Measurements from ENCODE around the gene MED12L.
"Not testable (repeated sequence)": the region's sequence is repeated elsewhere in the genome, so short reads cannot be mapped to it uniquely, and the experiment has no call there.

MED12L gene

DNA sequence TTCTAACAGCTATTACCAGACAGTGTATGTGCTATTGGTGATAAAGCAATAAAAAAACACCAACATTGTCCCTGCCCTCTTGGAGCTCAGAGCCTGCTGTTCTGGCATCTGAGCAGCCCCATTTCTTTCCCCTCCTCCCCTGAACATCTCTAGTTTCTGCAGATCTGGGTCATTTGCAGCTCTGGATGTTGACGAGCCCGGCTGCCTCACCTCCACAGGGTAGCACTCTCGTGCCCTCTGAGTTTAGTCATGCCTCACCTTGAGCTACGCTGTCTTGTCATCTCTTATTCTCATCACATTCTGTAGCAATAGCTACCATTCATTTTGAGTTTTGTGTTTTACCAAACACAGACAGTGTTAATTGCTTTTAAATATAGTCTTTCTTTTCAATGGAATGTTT is 147.5 kb downstream of the MED12L start:
- TF ChIP-seq CTCF (IDR thresholded peaks at IDR 0.05; ENCODE audit: low read depth, low read length): no peak
- no peak overlapping the region for H3K4me3 ChIP-seq (ENCODE audit: low read depth, low read length)

DNA sequence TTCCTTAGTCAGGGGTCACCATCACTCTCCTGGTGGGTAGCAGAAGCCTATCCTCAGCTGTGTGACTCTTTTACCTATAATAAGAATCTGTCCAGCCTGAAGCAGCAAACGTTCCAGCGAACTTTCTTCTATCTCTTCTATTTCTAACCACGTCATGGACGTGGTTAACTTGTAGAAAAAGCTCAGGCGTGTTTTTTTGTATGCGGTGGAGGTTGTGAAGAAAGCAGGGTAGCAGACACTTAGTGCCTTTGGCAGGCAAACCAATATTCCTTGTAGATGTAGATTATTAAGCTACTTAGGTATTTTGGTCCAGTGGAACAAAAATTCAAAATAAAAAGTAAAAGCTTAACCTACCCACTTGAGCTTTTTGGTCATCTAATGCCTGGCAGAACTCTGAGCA is 149.4 kb downstream of the MED12L start:
- TF ChIP-seq CTCF (IDR thresholded peaks at IDR 0.05; ENCODE audit: low read depth, low read length): no peak

DNA sequence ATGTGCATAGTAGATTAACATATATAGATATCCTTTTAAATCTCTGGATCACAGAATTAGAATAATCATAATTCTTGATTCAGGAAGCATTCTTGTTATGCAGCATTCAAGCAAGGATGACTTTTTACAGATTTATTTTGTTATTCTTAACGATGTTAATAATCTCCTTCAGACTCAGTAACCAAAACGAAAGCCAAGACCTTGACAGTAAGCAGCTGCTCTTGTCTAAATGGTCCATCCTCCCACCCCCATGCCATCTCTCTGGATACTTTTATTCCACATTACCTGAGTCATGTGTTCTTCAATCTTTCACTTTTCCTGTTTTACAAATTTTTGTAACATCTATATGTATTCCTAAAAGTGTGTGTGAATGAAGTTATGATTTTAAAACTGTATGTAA is 150.9 kb downstream of the MED12L start:
- no peak overlapping the region for H3K4me3 ChIP-seq (ENCODE audit: low read depth, low read length)
- TF ChIP-seq CTCF (IDR thresholded peaks at IDR 0.05; ENCODE audit: low read depth, low read length): no peak

More for the DNA sequence above, 149.4 kb downstream of the MED12L start:
- H3K4me3 ChIP-seq (ENCODE audit: low read depth, low read length): no peak overlapping the region

DNA sequence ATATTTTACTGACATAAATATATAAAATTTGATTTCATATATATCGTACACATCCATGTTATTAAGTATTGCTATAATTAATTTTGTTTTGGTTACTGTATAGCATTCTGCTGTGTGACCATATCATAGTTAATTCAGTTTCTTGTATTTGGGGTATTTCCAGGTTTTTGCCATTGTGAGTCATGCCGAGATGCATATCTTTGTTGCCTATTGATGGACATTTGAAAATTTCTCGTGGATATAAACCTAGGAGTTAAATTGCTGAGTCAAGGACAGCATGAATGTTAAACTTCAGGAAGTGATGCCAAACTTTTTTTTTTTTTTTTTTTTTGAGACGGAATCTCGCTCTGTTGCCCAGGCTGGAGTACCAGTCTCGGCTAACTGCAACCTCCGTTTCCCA is 151.3 kb downstream of the MED12L start:
- H3K4me3 ChIP-seq (ENCODE audit: low read depth, low read length): no peak overlapping the region
- TF ChIP-seq CTCF (IDR thresholded peaks at IDR 0.05; ENCODE audit: low read depth, low read length): no peak

DNA sequence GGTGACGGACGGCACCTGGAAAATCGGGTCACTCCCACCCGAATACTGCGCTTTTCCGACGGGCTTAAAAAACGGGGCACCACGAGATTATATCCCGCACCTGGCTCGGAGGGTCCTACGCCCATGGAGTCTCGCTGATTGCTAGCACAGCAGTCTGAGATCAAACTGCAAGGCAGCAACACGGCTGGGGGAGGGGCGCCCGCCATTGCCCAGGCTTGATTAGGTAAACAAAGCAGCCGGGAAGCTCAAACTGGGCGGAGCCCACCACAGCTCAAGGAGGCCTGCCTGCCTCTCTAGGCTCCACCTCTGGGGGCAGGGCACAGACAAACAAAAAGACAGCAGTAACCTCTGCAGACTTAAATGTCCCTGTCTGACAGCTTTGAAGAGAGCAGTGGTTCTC is 156.5 kb downstream of the MED12L start:
- H3K4me3 ChIP-seq (ENCODE audit: low read depth, low read length): not testable (repeated sequence)

DNA sequence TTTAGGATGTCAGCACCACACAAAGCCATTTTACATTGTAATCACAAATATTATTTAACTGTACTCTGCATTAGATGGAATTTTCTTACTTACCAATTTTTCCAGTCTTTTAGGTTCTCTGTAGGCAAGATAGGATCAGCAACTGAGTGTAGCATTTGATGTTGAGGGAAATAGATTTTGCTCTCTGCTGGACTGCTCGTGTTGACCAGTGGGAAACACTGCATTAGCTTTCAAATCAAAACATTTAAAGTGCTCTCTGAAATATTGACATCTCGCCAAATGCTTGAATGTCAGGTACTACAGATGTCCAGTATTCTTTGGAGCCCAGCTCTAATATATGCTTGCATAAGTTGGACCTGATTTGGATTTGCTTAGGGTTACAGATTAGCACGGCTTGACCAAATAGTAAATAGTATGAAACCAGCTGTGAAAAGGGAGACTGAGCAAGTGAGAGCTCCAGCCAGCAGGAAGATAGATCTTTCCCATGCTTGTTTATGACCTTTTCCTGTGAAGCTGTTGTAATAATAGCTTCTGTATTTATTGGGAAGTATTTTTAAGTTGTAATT is 163.4 kb downstream of the MED12L start:
- no peak for TF ChIP-seq CTCF (IDR thresholded peaks at IDR 0.05; ENCODE audit: low read depth, low read length)
- no peak overlapping the region for H3K4me3 ChIP-seq (ENCODE audit: low read depth, low read length)

DNA sequence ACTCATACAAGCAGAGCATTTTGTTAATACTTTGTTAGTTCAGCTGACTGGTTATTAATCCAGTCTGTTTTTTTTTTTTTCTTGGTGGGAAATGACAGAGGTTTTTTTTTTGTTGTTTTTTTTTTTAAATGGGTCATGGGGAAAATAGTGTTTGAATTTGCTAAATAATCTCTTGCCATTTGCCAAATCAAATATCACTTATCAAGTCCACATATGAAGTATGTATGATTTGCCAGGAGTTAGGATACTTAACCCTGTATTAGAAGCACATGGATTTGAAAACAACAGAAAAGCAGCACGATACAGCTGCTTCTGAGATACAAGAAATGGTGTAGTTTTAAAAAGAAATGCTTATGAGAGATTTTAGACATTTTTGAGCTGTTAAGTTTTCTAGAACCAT is 171.3 kb downstream of the MED12L start:
- H3K4me3 ChIP-seq (ENCODE audit: low read depth, low read length): no peak overlapping the region
- TF ChIP-seq CTCF (IDR thresholded peaks at IDR 0.05; ENCODE audit: low read depth, low read length): no peak

GRCh38 chr3:151259664-151260063 is 174.2 kb downstream of the MED12L start:
- TF ChIP-seq CTCF (IDR thresholded peaks at IDR 0.05; ENCODE audit: low read depth, low read length): no peak

More at GRCh38 chr3:151259664-151260063, 174.2 kb downstream of the MED12L start:
- no peak overlapping the region for H3K4me3 ChIP-seq (ENCODE audit: low read depth, low read length)
